ENCODE measurements around the gene CAMK2G. TPM values are rescaled to one million over a fixed set of nuclear protein-coding genes. Genes with fewer than 3 reads are reported as not detected.

The CAMK2G gene
- total and polyA plus RNA-seq, 7 donors: 14.4 to 221 (median 153) TPM

GRCh38 chr10:73910764-73911552 is 36.6 kb upstream of the CAMK2G start, which contains the start of gene PLAU:
PLAU (plus strand) TSS chr10:73911132; CDS start chr10:73911556, 424 bp downstream.
- TF ChIP-seq POLR2A (IDR thresholded peaks at IDR 0.05) (no peak), EP300 (IDR thresholded peaks at IDR 0.05) (no peak), POLR2AphosphoS5 (IDR thresholded peaks at IDR 0.05) (no peak)
- TF ChIP-seq, protein P1, sequence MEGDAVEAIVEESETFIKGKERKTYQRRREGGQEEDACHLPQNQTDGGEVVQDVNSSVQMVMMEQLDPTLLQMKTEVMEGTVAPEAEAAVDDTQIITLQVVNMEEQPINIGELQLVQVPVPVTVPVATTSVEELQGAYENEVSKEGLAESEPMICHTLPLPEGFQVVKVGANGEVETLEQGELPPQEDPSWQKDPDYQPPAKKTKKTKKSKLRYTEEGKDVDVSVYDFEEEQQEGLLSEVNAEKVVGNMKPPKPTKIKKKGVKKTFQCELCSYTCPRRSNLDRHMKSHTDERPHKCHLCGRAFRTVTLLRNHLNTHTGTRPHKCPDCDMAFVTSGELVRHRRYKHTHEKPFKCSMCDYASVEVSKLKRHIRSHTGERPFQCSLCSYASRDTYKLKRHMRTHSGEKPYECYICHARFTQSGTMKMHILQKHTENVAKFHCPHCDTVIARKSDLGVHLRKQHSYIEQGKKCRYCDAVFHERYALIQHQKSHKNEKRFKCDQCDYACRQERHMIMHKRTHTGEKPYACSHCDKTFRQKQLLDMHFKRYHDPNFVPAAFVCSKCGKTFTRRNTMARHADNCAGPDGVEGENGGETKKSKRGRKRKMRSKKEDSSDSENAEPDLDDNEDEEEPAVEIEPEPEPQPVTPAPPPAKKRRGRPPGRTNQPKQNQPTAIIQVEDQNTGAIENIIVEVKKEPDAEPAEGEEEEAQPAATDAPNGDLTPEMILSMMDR (IDR thresholded peaks at IDR 0.05): no peak
- peak; percentile 74 for DNase-seq
- peak within 1 kb of the TSS; percentile 41 to 70 (median 64) for H3K4me3 ChIP-seq
- H3K27ac ChIP-seq: peak within 1 kb of the TSS; percentile 52 to 81 (median 64)
- H3K27me3 ChIP-seq: no peaks in the 10 kb centered on the region
- H3K4me1 ChIP-seq: peaks cover 0 to 53% (median 44%) of the 10 kb centered on the region in 4 donors
- intact Hi-C loops (cut with DNase I): no loop called here
- no peaks in the 10 kb centered on the region for H3K36me3 ChIP-seq
- 0 to 1% methylated on average over 74 of the region's 74 CpGs for WGBS, 2 donors
- no peaks in the 10 kb centered on the region for H3K9me3 ChIP-seq

DNA sequence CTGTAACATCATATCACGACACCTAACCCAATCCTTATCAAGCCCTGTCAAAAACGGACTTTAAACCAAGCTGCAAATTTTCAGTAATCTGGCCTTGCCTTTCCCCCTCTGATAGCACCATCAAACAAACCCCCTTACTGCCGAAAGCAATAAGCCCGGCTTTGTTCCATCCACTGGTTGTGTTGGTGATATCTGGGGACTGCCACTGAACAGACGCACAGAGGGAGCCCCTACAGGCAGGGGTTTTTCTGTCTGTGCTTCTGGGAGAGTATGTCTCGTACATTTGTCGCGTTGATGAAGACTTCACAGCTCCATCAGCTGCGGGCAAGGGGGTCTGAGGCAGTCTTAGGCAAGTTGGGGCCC is 36.0 kb upstream of the CAMK2G start:
- intact Hi-C loops (cut with DNase I): no loop called here
- H3K4me1 ChIP-seq: peaks cover 0 to 54% (median 45%) of the 10 kb centered on the region in 4 donors
- H3K27ac ChIP-seq: peak overlapping the region in 3 of 4 donors; percentile 52 to 81 (median 73)

GRCh38 chr10:73909540-73910115 is 35.3 kb upstream of the CAMK2G start:
- Histone ChIP-seq H3K27ac (peak overlapping the region; percentile 10 to 81 (median 46)), H3K4me1 (peaks cover 0 to 54% (median 45%) of the 10 kb centered on the region in 4 donors)
- intact Hi-C loops (cut with DNase I): no loop called here

More for the DNA sequence above, 36.0 kb upstream of the CAMK2G start:
- DNase-seq: no peak
- Histone ChIP-seq H3K9me3 (no peaks in the 10 kb centered on the region), H3K27me3 (no peaks in the 10 kb centered on the region), H3K36me3 (no peaks in the 10 kb centered on the region), H3K4me3 (peak overlapping the region; percentile 41 to 70 (median 64))
- 5 to 21% methylated on average over 9 of the region's 9 CpGs for WGBS, 2 donors
- TF ChIP-seq POLR2AphosphoS5 (IDR thresholded peaks at IDR 0.05) (no peak), POLR2A (IDR thresholded peaks at IDR 0.05) (no peak), EP300 (IDR thresholded peaks at IDR 0.05) (no peak)
- TF ChIP-seq, protein P1 (IDR thresholded peaks at IDR 0.05): no peak

GRCh38 chr10:73908853-73909539 is 34.6 kb upstream of the CAMK2G start:
- 15 to 19% methylated on average over 10 of the region's 10 CpGs for WGBS, 2 donors

More at GRCh38 chr10:73909540-73910115, 35.3 kb upstream of the CAMK2G start:
- H3K36me3 ChIP-seq: no peaks in the 10 kb centered on the region
- no peak overlapping the region for H3K4me3 ChIP-seq
- 60 to 79% methylated on average over 4 of the region's 4 CpGs for WGBS, 2 donors
- no peak for TF ChIP-seq POLR2AphosphoS5 (IDR thresholded peaks at IDR 0.05)
- no peak for TF ChIP-seq POLR2A (IDR thresholded peaks at IDR 0.05)
- TF ChIP-seq EP300 (IDR thresholded peaks at IDR 0.05): no peak
- DNase-seq: no peak
- no peaks in the 10 kb centered on the region for H3K9me3 ChIP-seq
- H3K27me3 ChIP-seq: no peaks in the 10 kb centered on the region

GRCh38 chr10:73907841-73908517 is 33.6 kb upstream of the CAMK2G start:
- intact Hi-C loops (cut with DNase I): no loop called here
- H3K27ac ChIP-seq: peak overlapping the region; percentile 70 to 83 (median 82)
- peaks cover 0 to 54% (median 45%) of the 10 kb centered on the region in 4 donors for H3K4me1 ChIP-seq
- peak in 1 of 4 donors; percentile 48 for TF ChIP-seq POLR2AphosphoS5 (IDR thresholded peaks at IDR 0.05)
- TF ChIP-seq, protein P1 (IDR thresholded peaks at IDR 0.05): no peak
- no peak for TF ChIP-seq EP300 (IDR thresholded peaks at IDR 0.05)
- TF ChIP-seq POLR2A (IDR thresholded peaks at IDR 0.05): no peak
- no peak overlapping the region for H3K4me3 ChIP-seq
- no peaks in the 10 kb centered on the region for H3K27me3 ChIP-seq
- H3K36me3 ChIP-seq: no peaks in the 10 kb centered on the region
- DNase-seq: peak; percentile 79
- no peaks in the 10 kb centered on the region for H3K9me3 ChIP-seq
- WGBS, 2 donors: 53 to 60% methylated on average over 6 of the region's 6 CpGs

More at GRCh38 chr10:73908853-73909539, 34.6 kb upstream of the CAMK2G start:
- peak overlapping the region; percentile 10 to 81 (median 46) for H3K27ac ChIP-seq
- intact Hi-C loops (cut with DNase I): no loop called here
- H3K27me3 ChIP-seq: no peaks in the 10 kb centered on the region
- DNase-seq: peak; percentile 71
- TF ChIP-seq POLR2AphosphoS5 (IDR thresholded peaks at IDR 0.05): peak in 1 of 4 donors; percentile 63
- no peak for TF ChIP-seq EP300 (IDR thresholded peaks at IDR 0.05)
- H3K36me3 ChIP-seq: no peaks in the 10 kb centered on the region
- no peak overlapping the region for H3K4me3 ChIP-seq
- no peaks in the 10 kb centered on the region for H3K9me3 ChIP-seq
- H3K4me1 ChIP-seq: peaks cover 0 to 54% (median 45%) of the 10 kb centered on the region in 4 donors
